Skeletal muscle tissue (tissue), 4 donors: Measurements from ENCODE around the gene MSANTD1. TPM values are rescaled to one million over a fixed set of nuclear protein-coding genes. Genes with fewer than 3 reads are reported as not detected.

Experiments used
- H3K27ac ChIP-seq: one replicate; pipeline ENCODE4 v1.7.0; 2013; ENCODE audit warnings: mild to moderate bottlenecking, low read depth, low read length, inconsistent platforms
- H3K27me3 ChIP-seq, 3 donors: one replicate each; pipeline ENCODE4 v1.7.0; 2013; ENCODE audit warnings: low read length in 3 of 3; ENCODE audit not compliant: control insufficient read depth in 3 of 3, insufficient read depth in 3 of 3
- H3K36me3 ChIP-seq, 3 donors: one replicate each; pipeline ENCODE4 v1.7.0; 2013; ENCODE audit warnings: low read length in 3 of 3; ENCODE audit not compliant: control insufficient read depth in 3 of 3, insufficient read depth in 3 of 3
- H3K4me1 ChIP-seq, 3 donors: one replicate each; pipeline ENCODE4 v1.7.0; 2013; ENCODE audit warnings: low read length in 3 of 3, mild to moderate bottlenecking in 3 of 3; ENCODE audit not compliant: control insufficient read depth in 3 of 3, insufficient read depth in 3 of 3
- H3K4me3 ChIP-seq, 3 donors: one replicate each; pipeline ENCODE4 v1.7.0; 2013; ENCODE audit warnings: low read length in 3 of 3
- H3K9ac ChIP-seq, 3 donors: one replicate each; pipeline ENCODE4 v1.7.0; 2013; ENCODE audit warnings: low read length in 3 of 3, mild to moderate bottlenecking in 3 of 3, moderate library complexity in 2 of 3, low read depth in 1 of 3
- H3K9me3 ChIP-seq, 3 donors: one replicate each; pipeline ENCODE4 v1.7.0; 2013; ENCODE audit warnings: low read length in 3 of 3; ENCODE audit not compliant: control insufficient read depth in 3 of 3
- total RNA-seq: library from RNA; depleted of rRNA; stranded (reverse); fragments of >200 nt; gene quantifications from one replicate; pipeline ENCODE4 v1.2.3, GENCODE V29; 2014
- donor health status: Osteomylitis.

MSANTD1 gene
- total RNA-seq, 1 donor from 2014 or later, result 1.0 TPM

DNA sequence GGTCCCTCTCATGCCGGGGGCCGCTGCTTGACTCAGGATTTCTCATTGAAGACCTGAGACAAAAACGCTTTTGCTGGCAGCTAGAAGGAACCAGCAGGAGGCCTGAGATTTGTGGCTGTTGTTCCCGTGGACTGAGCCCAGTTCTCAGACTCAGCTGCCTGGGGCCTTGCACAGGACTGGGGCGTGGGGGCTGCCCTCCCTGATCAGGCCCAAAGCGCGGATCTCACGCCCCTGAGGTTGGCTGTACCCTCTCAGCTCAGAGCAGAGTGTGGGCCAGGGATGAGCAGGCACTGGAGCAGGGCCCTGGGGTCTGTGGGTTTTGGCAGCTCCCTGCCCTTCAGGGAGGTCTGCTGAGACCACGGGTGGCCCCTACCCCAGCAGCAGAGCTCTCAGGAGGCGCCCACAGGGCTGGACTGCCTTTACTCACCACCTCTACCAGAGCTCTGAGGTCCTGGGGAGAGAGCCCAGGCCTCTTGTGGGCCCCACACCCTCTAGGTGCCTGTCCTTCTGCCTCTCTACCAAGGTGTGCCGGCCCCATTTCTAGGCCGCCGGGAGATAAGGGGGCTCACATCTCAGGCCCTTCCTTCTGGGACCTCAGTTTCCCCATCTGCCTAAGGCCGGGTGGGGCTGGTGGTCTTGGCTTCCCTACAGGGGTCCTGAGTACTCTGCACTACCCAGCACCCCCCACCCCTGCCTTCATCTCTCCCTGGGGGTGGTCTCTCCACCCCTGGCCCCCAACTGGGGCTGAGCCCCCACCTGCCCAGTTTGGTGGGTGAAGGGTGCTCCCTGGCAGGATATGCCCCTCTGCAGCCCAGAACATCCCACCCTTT lies 5.6 kb downstream of the MSANTD1 start:
- no peaks in the 10 kb centered on the region for H3K9me3 ChIP-seq
- H3K4me1 ChIP-seq, result peaks cover 0 to 7% (median 4%) of the 10 kb centered on the region in 3 donors
- no peak overlapping the region for H3K9ac ChIP-seq
- no peak overlapping the region for H3K4me3 ChIP-seq
- no peak overlapping the region for H3K27ac ChIP-seq
- no peaks in the 10 kb centered on the region for H3K27me3 ChIP-seq
- peaks cover 4 to 21% (median 5%) of the 10 kb centered on the region in 3 donors for H3K36me3 ChIP-seq

DNA sequence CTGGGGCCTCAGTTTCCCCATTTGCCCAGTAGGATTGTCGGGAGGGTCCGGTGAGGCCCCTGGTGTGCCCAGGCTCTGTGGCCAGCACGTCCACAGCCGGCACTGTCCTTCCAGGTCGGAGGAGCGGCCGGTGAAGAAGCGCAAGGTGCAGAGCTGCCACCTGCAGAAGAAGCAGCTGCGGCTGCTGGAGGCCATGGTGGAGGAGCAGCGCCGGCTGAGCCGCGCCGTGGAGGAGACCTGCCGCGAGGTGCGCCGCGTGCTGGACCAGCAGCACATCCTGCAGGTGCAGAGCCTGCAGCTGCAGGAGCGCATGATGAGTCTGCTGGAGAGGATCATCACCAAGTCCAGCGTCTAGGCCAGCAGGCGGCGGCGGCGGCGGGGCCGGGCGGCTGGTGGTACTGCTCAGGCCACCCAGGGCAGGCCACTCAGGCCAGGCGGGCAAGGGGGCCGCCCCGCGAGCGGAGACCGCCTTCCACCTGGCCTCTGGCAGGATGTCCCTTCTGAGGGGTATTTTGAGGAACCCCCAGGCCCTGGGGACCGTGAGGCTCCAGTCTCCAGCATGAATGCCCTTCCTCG lies 6.7 kb downstream of the MSANTD1 start:
- Histone ChIP-seq H3K9ac (no peak overlapping the region), H3K4me1 (peaks cover 0 to 7% (median 4%) of the 10 kb centered on the region in 3 donors), H3K27me3 (no peaks in the 10 kb centered on the region), H3K27ac (no peak overlapping the region), H3K36me3 (peaks cover 4 to 19% (median 5%) of the 10 kb centered on the region in 3 donors), H3K9me3 (no peaks in the 10 kb centered on the region), H3K4me3 (no peak overlapping the region)

DNA sequence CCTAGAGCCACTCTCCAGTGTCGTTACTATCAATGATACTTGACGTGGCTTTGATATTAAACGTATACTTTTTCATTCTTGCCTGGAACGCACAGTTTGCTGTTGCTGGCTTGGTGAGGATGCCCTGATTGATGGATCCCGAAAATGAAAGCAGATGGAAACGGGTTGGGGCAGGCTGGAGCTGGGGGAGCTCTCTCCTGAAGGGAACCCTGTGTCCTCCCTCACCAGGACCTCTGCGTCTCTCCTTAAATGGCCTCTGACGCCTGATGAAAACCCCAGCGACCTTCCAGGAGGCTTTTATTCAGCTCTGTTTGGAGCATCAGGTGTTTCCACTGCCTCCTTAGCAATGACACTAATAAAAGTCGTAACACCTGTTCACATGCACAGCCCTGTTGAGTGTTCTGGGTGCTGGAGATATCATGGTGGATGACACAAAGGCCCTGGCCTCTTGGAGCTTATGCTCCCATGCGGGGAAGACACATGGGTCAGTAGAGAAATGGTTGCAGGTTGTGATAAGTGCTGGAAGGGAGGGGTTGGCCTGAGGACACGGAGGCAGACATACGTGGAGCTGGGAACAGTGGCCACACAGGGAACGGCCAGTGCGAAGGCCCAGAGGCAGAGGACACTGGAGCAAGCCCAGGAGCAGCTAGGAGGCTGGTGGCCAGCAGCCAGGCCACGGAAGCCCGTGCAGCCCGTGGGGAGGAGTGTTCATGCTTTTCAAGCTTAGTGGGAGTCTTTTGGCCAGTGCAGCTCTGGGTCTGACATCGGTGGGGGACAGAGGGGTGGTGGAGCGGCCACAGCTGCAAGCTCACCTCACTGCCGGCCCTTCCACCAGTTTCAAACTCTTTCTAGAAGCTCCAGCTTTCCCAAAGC lies 7.5 kb downstream of the MSANTD1 start:
- Histone ChIP-seq H3K27me3 (no peaks in the 10 kb centered on the region), H3K4me1 (peaks cover 0 to 7% (median 4%) of the 10 kb centered on the region in 3 donors), H3K27ac (no peak overlapping the region), H3K4me3 (no peak overlapping the region), H3K36me3 (peaks cover 4 to 15% (median 5%) of the 10 kb centered on the region in 3 donors), H3K9ac (no peak overlapping the region), H3K9me3 (no peaks in the 10 kb centered on the region)

DNA sequence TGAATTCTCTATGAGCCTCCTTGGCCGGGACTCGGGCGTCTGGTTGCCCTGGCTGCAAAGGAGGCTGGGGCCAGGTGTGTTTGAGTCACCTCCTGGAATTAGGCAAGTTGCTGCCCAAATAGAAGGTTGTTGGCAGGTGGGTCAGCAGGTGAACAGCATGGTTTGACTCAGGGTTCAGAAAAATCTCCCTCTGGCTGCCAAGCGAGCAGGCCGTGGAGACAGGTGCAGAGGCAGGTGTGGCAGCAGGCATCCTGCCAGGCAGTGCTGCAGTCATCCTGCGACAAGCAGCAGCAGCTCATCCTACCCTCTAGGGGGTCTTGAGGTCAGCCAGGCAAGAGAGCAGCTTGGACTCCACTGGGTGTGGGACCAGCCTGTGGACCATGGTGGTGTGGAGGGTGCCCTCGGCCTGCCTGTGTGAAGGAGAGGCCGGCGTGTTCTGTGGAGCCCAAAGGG lies 8.2 kb downstream of the MSANTD1 start:
- no peaks in the 10 kb centered on the region for H3K9me3 ChIP-seq
- peaks cover 0 to 7% (median 4%) of the 10 kb centered on the region in 3 donors for H3K4me1 ChIP-seq
- H3K27ac ChIP-seq, result no peak overlapping the region
- H3K9ac ChIP-seq, result no peak overlapping the region
- no peaks in the 10 kb centered on the region for H3K27me3 ChIP-seq
- H3K36me3 ChIP-seq, result peaks cover 4 to 15% (median 5%) of the 10 kb centered on the region in 3 donors
- H3K4me3 ChIP-seq, result no peak overlapping the region

DNA sequence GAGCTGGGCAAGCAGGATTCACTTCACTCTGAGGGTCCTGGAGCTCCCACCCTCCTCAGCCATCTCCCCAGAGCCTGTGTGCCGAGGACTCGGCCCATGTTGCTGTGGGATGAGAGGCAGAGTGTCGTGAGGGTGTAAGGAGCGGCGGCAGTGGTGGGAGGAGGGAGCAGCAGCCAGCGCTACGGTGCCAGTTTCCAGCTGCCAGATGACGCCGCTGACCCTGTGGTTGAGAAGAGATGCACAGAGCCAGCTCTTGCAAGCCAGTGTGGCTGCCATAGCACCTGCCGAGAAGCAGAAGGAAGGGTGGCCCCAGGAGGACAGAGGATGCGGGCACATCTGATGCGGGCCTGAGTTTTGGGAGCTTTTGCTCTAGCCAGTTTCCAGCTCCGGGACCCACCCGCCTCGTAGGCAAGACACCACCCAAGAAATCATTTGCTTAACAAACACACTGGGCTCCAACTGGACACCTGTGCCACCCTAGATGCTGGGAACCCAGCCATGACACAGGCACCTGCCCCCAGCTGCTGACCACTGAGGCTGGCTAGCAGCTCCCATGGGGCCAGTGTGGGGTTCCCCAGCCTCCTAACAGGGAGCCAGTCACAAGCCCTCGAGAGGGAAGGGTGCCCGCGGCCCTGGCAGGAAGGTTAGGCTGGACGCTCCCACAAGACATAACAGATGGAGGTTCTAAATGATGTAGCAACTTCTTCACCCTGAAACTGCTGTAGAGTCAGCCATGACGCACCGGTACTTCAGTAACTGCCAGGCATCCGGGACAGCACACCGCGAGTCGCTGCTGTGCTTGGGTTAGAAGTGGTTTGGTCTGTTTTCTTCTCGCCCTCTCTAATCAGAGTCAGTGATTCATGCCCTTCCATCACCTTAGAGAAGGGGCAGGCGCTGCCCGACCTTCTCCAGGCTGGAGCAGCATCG lies 8.9 kb downstream of the MSANTD1 start:
- no peak overlapping the region for H3K27ac ChIP-seq
- H3K4me3 ChIP-seq, result no peak overlapping the region
- peaks cover 0 to 7% (median 4%) of the 10 kb centered on the region in 3 donors for H3K4me1 ChIP-seq
- peaks cover 4 to 15% (median 5%) of the 10 kb centered on the region in 3 donors for H3K36me3 ChIP-seq
- no peaks in the 10 kb centered on the region for H3K9me3 ChIP-seq
- H3K27me3 ChIP-seq, result no peaks in the 10 kb centered on the region
- H3K9ac ChIP-seq, result no peak overlapping the region

DNA sequence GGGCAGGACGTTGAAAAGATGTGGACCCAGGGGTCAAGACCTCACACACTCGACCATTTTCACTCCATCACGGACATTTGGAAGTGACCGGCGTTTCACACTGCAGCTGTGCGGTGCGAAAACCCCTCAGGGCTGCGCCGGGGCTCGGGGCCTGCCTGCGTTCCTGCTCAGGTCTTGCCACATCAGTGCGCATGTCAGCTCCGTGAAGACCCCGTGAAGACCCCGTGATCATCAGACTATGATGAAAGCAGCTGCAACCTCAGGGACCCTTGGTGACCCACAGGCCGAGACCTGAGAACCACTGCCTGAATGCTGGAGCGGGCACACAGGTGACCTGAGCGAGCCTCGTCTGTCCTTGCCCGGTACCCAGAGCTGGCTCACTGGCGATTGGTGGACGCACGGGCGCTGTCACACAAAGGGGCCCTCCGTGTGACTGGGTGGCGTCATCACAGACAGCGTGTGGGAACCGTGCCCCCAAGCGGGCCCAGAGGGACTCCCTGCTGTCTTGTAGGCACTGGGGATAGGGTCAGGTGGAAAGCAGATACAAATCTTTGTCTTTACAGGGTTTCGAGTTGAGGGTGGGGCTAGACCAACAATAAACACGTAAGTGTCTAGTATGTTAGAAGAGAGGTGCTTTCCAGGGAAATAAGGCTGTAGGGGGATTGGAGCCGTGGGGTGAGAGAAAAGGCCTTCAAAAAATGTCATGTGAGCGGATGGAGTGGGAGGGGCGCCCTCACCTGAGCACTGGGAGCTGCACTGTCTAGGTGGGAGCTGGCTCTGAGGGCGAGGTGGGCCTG lies 12.7 kb downstream of the MSANTD1 start:
- H3K27me3 ChIP-seq, result no peaks in the 10 kb centered on the region
- H3K9ac ChIP-seq, result no peak overlapping the region
- no peak overlapping the region for H3K4me3 ChIP-seq
- H3K9me3 ChIP-seq, result no peaks in the 10 kb centered on the region
- peaks cover 0 to 3% (median 0%) of the 10 kb centered on the region in 3 donors for H3K36me3 ChIP-seq
- H3K4me1 ChIP-seq, result peaks cover 0 to 3% (median 2%) of the 10 kb centered on the region in 3 donors
- no peak overlapping the region for H3K27ac ChIP-seq

DNA sequence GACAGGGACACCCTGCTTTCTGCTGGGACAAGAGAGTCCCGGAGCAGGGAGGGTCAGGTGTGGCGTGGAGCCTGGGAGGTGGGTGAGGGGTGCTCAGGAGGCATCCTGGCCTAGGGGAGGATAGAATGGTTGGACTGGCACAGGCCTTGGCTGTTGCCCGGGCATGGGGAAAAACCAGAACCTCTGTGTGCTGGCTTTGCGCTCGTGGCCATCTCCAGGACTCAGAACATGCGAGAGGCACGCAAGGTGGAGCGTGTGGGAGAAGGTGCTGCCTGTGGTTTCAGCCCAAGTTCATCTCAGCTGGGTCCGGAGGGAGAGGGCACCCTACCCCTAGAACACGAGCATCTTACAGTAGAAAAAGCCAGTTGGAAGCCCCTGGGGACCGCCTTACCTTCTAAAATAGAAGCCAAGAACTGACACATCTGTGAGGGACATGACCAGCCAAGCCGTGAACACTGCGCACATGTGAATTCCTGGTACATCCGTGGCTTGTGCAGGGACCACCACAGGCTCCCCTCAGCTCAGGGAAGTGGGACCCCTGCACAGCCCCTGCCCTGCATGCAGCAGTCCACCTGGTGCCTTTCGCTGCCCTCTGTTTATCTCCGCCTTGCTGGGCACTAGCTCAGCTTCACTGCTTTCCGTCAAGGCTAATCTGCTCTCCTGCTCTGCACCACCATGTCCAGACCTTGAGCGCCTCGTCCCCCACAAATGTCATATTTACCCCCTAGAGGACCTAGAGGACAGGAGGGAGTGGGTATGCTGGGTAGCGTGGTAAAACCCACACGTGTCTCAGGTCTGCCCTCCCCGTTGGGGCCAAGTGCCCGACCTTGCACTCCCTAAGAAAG lies 13.5 kb downstream of the MSANTD1 start:
- Histone ChIP-seq H3K4me1 (no peaks in the 10 kb centered on the region), H3K27ac (no peak overlapping the region), H3K36me3 (peaks cover 0 to 2% (median 0%) of the 10 kb centered on the region in 3 donors), H3K9me3 (no peaks in the 10 kb centered on the region), H3K9ac (no peak overlapping the region), H3K27me3 (no peaks in the 10 kb centered on the region), H3K4me3 (no peak overlapping the region)
